Measurements from ENCODE around the gene CDH12.
"Not testable (repeated sequence)": the region's sequence is repeated elsewhere in the genome, so short reads cannot be mapped to it uniquely, and the experiment has no call there.

Gene CDH12

GRCh38 chr5:22050931-22051330 is 802.2 kb downstream of the CDH12 start:
- no peak for DNase-seq (ENCODE audit: low read depth in 2 of 3, low spot score in 2 of 3)

- DNase-seq (ENCODE audit: low read depth in 2 of 3, low spot score in 2 of 3) = no peak
Observed at GRCh38 chr5:22044229-22044628, 808.9 kb downstream of the CDH12 start.

GRCh38 chr5:22036061-22036460 is 817.1 kb downstream of the CDH12 start:
- no peak for DNase-seq (ENCODE audit: low read depth in 2 of 3, low spot score in 2 of 3)

GRCh38 chr5:22033066-22033465 is 820.1 kb downstream of the CDH12 start:
- no peak for DNase-seq (ENCODE audit: low read depth in 2 of 3, low spot score in 2 of 3)

GRCh38 chr5:22023784-22024183 is 829.4 kb downstream of the CDH12 start:
- no peak for DNase-seq (ENCODE audit: low read depth in 2 of 3, low spot score in 2 of 3)

GRCh38 chr5:22012893-22013292 is 840.3 kb downstream of the CDH12 start:
- not testable (repeated sequence) for DNase-seq (ENCODE audit: low read depth in 2 of 3, low spot score in 2 of 3)

- not testable (repeated sequence) for DNase-seq (ENCODE audit: low read depth in 2 of 3, low spot score in 2 of 3)
Observed at GRCh38 chr5:22010808-22011207, 842.3 kb downstream of the CDH12 start.

GRCh38 chr5:22001097-22001496 is 852.0 kb downstream of the CDH12 start:
- not testable (repeated sequence) for DNase-seq (ENCODE audit: low read depth in 2 of 3, low spot score in 2 of 3)

GRCh38 chr5:21985799-21986198 is 867.3 kb downstream of the CDH12 start:
- not testable (repeated sequence) for DNase-seq (ENCODE audit: low read depth in 2 of 3, low spot score in 2 of 3)

- not testable (repeated sequence) for DNase-seq (ENCODE audit: low read depth in 2 of 3, low spot score in 2 of 3)
Observed at GRCh38 chr5:21951571-21951970, 901.6 kb downstream of the CDH12 start.

- DNase-seq (ENCODE audit: low read depth in 2 of 3, low spot score in 2 of 3) = no peak
Observed at GRCh38 chr5:21931116-21931515, 922.0 kb downstream of the CDH12 start.

GRCh38 chr5:21919414-21920022 is 933.6 kb downstream of the CDH12 start:
- DNase-seq (ENCODE audit: low read depth in 2 of 3, low spot score in 2 of 3) = no peak

GRCh38 chr5:21918451-21918850 is 934.7 kb downstream of the CDH12 start:
- DNase-seq (ENCODE audit: low read depth in 2 of 3, low spot score in 2 of 3) = no peak

GRCh38 chr5:21910731-21911130 is 942.4 kb downstream of the CDH12 start:
- DNase-seq (ENCODE audit: low read depth in 2 of 3, low spot score in 2 of 3) = no peak

GRCh38 chr5:21895766-21896350 is 957.3 kb downstream of the CDH12 start:
- DNase-seq (ENCODE audit: low read depth in 2 of 3, low spot score in 2 of 3) = no peak

- DNase-seq (ENCODE audit: low read depth in 2 of 3, low spot score in 2 of 3) = no peak
Observed at GRCh38 chr5:21893161-21893560, 960.0 kb downstream of the CDH12 start.

GRCh38 chr5:21889581-21889980 is 963.6 kb downstream of the CDH12 start:
- no peak for DNase-seq (ENCODE audit: low read depth in 2 of 3, low spot score in 2 of 3)

GRCh38 chr5:21882074-21882745 is 970.9 kb downstream of the CDH12 start:
- DNase-seq (ENCODE audit: low read depth in 2 of 3, low spot score in 2 of 3) = no peak

GRCh38 chr5:21880164-21880563 is 973.0 kb downstream of the CDH12 start:
- no peak for DNase-seq (ENCODE audit: low read depth in 2 of 3, low spot score in 2 of 3)

GRCh38 chr5:21862986-21863385 is 990.2 kb downstream of the CDH12 start:
- DNase-seq (ENCODE audit: low read depth in 2 of 3, low spot score in 2 of 3) = no peak

- no peak for DNase-seq (ENCODE audit: low read depth in 2 of 3, low spot score in 2 of 3)
Observed at GRCh38 chr5:21858441-21858840, 994.7 kb downstream of the CDH12 start.

- DNase-seq (ENCODE audit: low read depth in 2 of 3, low spot score in 2 of 3) = no peak
Observed at GRCh38 chr5:21856987-21857386, 996.2 kb downstream of the CDH12 start.

- no peak for DNase-seq (ENCODE audit: low read depth in 2 of 3, low spot score in 2 of 3)
Observed at GRCh38 chr5:21847300-21847699, 1005.8 kb downstream of the CDH12 start.
